Kidney glomerular epithelial cell (primary cell): ENCODE results near the gene FCER1G.

Experiments
- DNase-seq: peaks from one replicate; lab custom pipeline; 2025; lab: John Stamatoyannopoulos, UW

FCER1G gene

DNA sequence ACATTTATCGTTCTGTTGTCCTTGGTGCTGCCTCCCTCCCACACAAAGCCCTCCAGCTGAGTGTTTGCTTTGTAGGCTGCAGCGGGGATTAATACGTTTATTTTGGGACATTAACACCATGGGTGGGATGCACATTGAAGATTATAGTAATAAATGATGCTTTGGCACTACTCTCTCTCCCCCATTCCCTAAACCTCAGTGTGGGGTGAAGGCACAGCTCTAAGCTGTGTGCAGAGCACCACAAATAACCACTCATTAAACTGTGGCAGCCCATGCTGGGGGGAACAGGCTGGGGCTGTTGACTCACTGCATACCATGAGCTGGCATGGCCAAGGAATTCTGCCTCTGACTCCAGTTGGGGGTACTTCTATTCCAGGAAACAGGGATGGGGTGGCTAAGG lies 51.1 kb downstream of the FCER1G start:
- DNase-seq = peak; percentile 4

DNA sequence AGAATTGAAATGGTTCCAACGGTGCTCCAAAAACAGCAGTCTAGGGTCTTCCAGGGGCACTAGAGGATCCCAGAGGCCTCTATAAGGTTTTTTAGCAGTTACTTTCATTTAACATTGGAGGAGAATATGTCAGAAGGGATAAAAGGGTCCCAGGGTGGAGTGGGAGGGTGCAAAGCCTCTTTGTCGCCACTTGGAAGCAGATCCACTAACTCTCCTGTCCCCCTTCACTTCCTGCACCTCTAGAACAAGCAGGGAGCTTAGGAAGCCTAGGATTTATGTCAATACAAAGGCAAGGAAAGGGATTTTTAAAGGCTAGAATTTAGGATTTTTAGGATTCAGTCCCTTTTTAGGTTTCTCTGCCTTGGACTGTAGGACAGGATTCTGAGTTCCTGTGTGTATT lies 51.7 kb downstream of the FCER1G start:
- DNase-seq = no peak

DNA sequence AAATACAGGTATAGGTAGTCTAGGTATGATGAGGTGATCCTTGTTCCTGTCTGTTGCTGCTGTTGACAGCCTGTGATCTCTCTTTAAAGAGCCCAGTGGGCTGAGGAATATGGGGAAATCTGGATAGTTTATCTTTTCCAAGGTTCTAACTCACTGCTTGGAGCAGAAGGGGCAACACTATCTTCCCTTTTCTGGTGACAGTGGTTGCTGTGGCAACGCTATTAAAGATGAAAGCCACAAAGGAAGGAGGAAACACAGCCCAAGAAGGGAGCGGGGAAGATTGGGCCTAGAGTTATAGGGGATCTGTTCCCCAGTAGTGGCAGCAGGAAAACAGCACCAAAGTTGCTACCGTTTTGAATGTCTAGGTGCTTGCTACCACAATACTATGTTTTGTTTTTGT lies 52.2 kb downstream of the FCER1G start:
- DNase-seq = no peak
